Suprapubic skin (tissue), 3 donors: Measurements from ENCODE around the gene DDN.

Source experiments
- POLR2A ChIP-seq, 2 donors: fragments of 450-650 bp; IDR thresholded peaks; one replicate each; pipeline ENCODE4 v1.6.1; 2017; ENCODE audit warnings: antibody characterized with exemption in 2 of 2, mild to moderate bottlenecking in 2 of 2, moderate library complexity in 2 of 2
- TF ChIP-seq, protein P1 (sequence below), 2 donors: fragments of 200-600 bp in 1 of 2; fragments of 450-650 bp in 1 of 2; sonication (generic) in 1 of 2; IDR thresholded peaks; one replicate each; pipeline ENCODE4 v1.5.1; 2016 to 2019; ENCODE audit warnings: antibody characterized with exemption in 2 of 2, mild to moderate bottlenecking in 1 of 2, moderate library complexity in 1 of 2

DNA sequence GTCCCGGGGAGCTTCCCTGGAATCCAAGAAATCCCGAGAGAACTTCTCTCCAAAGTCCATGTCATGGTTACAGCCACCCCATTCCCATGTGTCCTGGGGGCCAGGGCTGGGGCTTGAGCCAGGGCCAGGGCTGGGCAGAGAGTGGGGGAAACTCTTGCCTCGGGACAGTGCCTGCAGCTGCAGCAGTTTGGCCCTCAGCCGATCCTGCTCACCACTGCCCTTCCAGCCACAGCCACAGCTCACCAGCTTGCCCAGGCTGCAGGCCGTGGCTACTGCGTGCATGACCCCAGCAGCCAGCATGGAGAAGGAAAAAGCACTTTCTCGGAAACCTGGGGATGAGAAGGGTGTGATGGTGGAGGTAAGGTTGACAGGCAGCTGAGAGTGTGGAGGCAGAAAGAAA, 31.2 kb downstream of the DDN start:
- TF ChIP-seq, protein P1, sequence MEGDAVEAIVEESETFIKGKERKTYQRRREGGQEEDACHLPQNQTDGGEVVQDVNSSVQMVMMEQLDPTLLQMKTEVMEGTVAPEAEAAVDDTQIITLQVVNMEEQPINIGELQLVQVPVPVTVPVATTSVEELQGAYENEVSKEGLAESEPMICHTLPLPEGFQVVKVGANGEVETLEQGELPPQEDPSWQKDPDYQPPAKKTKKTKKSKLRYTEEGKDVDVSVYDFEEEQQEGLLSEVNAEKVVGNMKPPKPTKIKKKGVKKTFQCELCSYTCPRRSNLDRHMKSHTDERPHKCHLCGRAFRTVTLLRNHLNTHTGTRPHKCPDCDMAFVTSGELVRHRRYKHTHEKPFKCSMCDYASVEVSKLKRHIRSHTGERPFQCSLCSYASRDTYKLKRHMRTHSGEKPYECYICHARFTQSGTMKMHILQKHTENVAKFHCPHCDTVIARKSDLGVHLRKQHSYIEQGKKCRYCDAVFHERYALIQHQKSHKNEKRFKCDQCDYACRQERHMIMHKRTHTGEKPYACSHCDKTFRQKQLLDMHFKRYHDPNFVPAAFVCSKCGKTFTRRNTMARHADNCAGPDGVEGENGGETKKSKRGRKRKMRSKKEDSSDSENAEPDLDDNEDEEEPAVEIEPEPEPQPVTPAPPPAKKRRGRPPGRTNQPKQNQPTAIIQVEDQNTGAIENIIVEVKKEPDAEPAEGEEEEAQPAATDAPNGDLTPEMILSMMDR (IDR thresholded peaks at IDR 0.05), result no peak
- TF ChIP-seq POLR2A (IDR thresholded peaks at IDR 0.05), result no peak
